ENCODE results near the gene SHISA5. TPM values are rescaled to one million over a fixed set of nuclear protein-coding genes. Genes with fewer than 3 reads are reported as not detected.

The SHISA5 gene
- total RNA-seq, 5 donors from 2014 or later (not counting 1 experiment from before 2014, with no cell fraction given), result 156 to 258 (median 217) TPM

GRCh38 chr3:48472673-48472922, 31.4 kb downstream of the SHISA5 start:
- H3K27me3 ChIP-seq (replicated peaks in 1 of 2; ENCODE audit: control insufficient read depth in 2 of 2, extremely low read depth in 1 of 2, insufficient read depth in 2 of 2, low read length in 1 of 2), result no peaks in the 10 kb centered on the region
- peak overlapping the region; percentile 60 to 77 for H3K4me3 ChIP-seq (ENCODE audit: control insufficient read depth in 1 of 2, extremely low read depth in 1 of 2, low read length in 1 of 2)
- H3K4me1 Mint-ChIP-seq, result peaks cover 56 to 74% (median 72%) of the 10 kb centered on the region in 3 donors
- H3K27ac Mint-ChIP-seq, result peak overlapping the region; percentile 99
- ATAC-seq (replicated peaks in 1 of 4) (peak in 2 of 4 experiments; percentile 36 to 53), DNase-seq (peak in 1 of 35 experiments; percentile 34)
- WGBS (ENCODE audit: insufficient coverage), result 0% methylated on average over 4 of the region's 5 CpGs
- H3K27ac ChIP-seq (ENCODE audit: low read length), result peak overlapping the region; percentile 99
- H3K36me3 Mint-ChIP-seq, result peaks cover 23% of the 10 kb centered on the region
- peaks cover 0 to 39% of the 10 kb centered on the region in 2 donors for H3K36me3 ChIP-seq (ENCODE audit: control insufficient read depth in 2 of 2, extremely low read depth in 1 of 2, insufficient read depth in 1 of 2, low read length in 1 of 2)
- no peaks in the 10 kb centered on the region for H3K9me3 Mint-ChIP-seq
- peaks cover 19 to 92% of the 10 kb centered on the region in 2 experiments for H3K4me1 ChIP-seq (ENCODE audit: control insufficient read depth in 1 of 2, extremely low read depth in 1 of 2, insufficient read depth in 2 of 2, low read length in 2 of 2)
- H3K27me3 Mint-ChIP-seq, result no peaks in the 10 kb centered on the region
- ChIA-PET POLR2A (interaction anchor here (0.6 to 1.5 kb wide), 2 partner anchors 32 to 378 kb away, joined by 4 to 10 read pairs; partner anchors contain the start of genes CCDC51 (in 1 of the 2) and TMA7 (in 1 of the 2)), CTCF (interaction anchor here (1.2 to 2.5 kb wide), 6 partner anchors 26 to 84 kb away, joined by 3 to 32 read pairs (median 6); partner anchors contain the start of genes ATRIP (in 1 of the 2), CCDC51 (in 1 of the 2) and TMA7 (in 1 of the 2))
- no peaks in the 10 kb centered on the region for H3K9me3 ChIP-seq
- H3K4me3 Mint-ChIP-seq, result peak overlapping the region; percentile 83 to 95 (median 95)

GRCh38 chr3:48470286-48470685, 33.7 kb downstream of the SHISA5 start:
- peaks cover 0 to 42% of the 10 kb centered on the region in 2 donors for H3K36me3 ChIP-seq (ENCODE audit: control insufficient read depth in 2 of 2, extremely low read depth in 1 of 2, insufficient read depth in 1 of 2, low read length in 1 of 2)
- H3K27ac Mint-ChIP-seq, result peak overlapping the region; percentile 86 to 89
- H3K9me3 ChIP-seq, result no peaks in the 10 kb centered on the region
- no peak for ATAC-seq (replicated peaks in 1 of 4)
- H3K36me3 Mint-ChIP-seq, result peaks cover 22% of the 10 kb centered on the region
- H3K4me1 Mint-ChIP-seq, result peaks cover 69 to 76% (median 75%) of the 10 kb centered on the region in 3 donors
- H3K27me3 Mint-ChIP-seq, result no peaks in the 10 kb centered on the region
- H3K27me3 ChIP-seq (replicated peaks in 1 of 2; ENCODE audit: control insufficient read depth in 2 of 2, extremely low read depth in 1 of 2, insufficient read depth in 2 of 2, low read length in 1 of 2), result no peaks in the 10 kb centered on the region
- peak overlapping the region; percentile 69 to 95 (median 83) for H3K4me3 Mint-ChIP-seq
- H3K4me3 ChIP-seq (ENCODE audit: control insufficient read depth in 1 of 2, extremely low read depth in 1 of 2, low read length in 1 of 2), result peak overlapping the region; percentile 17 to 30
- H3K4me1 ChIP-seq (ENCODE audit: control insufficient read depth in 1 of 2, extremely low read depth in 1 of 2, insufficient read depth in 2 of 2, low read length in 2 of 2), result peaks cover 24 to 94% of the 10 kb centered on the region in 2 experiments
- ChIA-PET POLR2A (no interaction called here), CTCF (interaction anchor here (0.7 to 1.5 kb wide), 3 partner anchors 13 to 34 kb away, joined by 3 to 4 read pairs (median 4); no protein-coding TSS in a partner anchor)
- WGBS (ENCODE audit: insufficient coverage), result 71% methylated on average over 1 of the region's 1 CpG
- no peaks in the 10 kb centered on the region for H3K9me3 Mint-ChIP-seq
- H3K27ac ChIP-seq (ENCODE audit: low read length), result peak overlapping the region; percentile 47
- DNase-seq, result no peak

- ChIA-PET POLR2A (no interaction called here), CTCF (interaction anchor here (1.0 to 1.5 kb wide), 2 partner anchors 12 to 33 kb away, joined by 4 read pairs; no protein-coding TSS in a partner anchor)
- H3K27me3 ChIP-seq (replicated peaks in 1 of 2; ENCODE audit: control insufficient read depth in 2 of 2, extremely low read depth in 1 of 2, insufficient read depth in 2 of 2, low read length in 1 of 2), result no peaks in the 10 kb centered on the region
- H3K36me3 ChIP-seq (ENCODE audit: control insufficient read depth in 2 of 2, extremely low read depth in 1 of 2, insufficient read depth in 1 of 2, low read length in 1 of 2), result peaks cover 0 to 36% of the 10 kb centered on the region in 2 donors
- H3K4me3 Mint-ChIP-seq, result peak overlapping the region; percentile 69 to 85 (median 83)
- H3K27ac Mint-ChIP-seq, result peak overlapping the region; percentile 86 to 95
- peaks cover 22% of the 10 kb centered on the region for H3K36me3 Mint-ChIP-seq
- no peaks in the 10 kb centered on the region for H3K27me3 Mint-ChIP-seq
- WGBS (ENCODE audit: insufficient coverage), result 95% methylated on average over 20 of the region's 29 CpGs
- ATAC-seq (replicated peaks in 1 of 4) (no peak), DNase-seq (no peak)
- H3K9me3 Mint-ChIP-seq, result no peaks in the 10 kb centered on the region
- H3K4me3 ChIP-seq (ENCODE audit: control insufficient read depth in 1 of 2, extremely low read depth in 1 of 2, low read length in 1 of 2), result no peak overlapping the region
- peaks cover 62 to 72% (median 70%) of the 10 kb centered on the region in 3 donors for H3K4me1 Mint-ChIP-seq
- peaks cover 24 to 96% of the 10 kb centered on the region in 2 experiments for H3K4me1 ChIP-seq (ENCODE audit: control insufficient read depth in 1 of 2, extremely low read depth in 1 of 2, insufficient read depth in 2 of 2, low read length in 2 of 2)
- no peaks in the 10 kb centered on the region for H3K9me3 ChIP-seq
- H3K27ac ChIP-seq (ENCODE audit: low read length), result no peak overlapping the region
These were observed 34.7 kb downstream of the SHISA5 start for GRCh38 chr3:48469046-48469915.

- Histone ChIP-seq H3K27ac (ENCODE audit: low read length) (peak overlapping the region; percentile 98), H3K4me3 (ENCODE audit: control insufficient read depth in 1 of 2, extremely low read depth in 1 of 2, low read length in 1 of 2) (no peak overlapping the region), H3K27me3 (replicated peaks in 1 of 2; ENCODE audit: control insufficient read depth in 2 of 2, extremely low read depth in 1 of 2, insufficient read depth in 2 of 2, low read length in 1 of 2) (no peaks in the 10 kb centered on the region), H3K9me3 (no peaks in the 10 kb centered on the region), H3K4me1 (ENCODE audit: control insufficient read depth in 1 of 2, extremely low read depth in 1 of 2, insufficient read depth in 2 of 2, low read length in 2 of 2) (peaks cover 20 to 88% of the 10 kb centered on the region in 2 experiments), H3K36me3 (ENCODE audit: control insufficient read depth in 2 of 2, extremely low read depth in 1 of 2, insufficient read depth in 1 of 2, low read length in 1 of 2) (peaks cover 0 to 38% of the 10 kb centered on the region in 2 donors)
- peaks cover 57 to 67% (median 66%) of the 10 kb centered on the region in 3 donors for H3K4me1 Mint-ChIP-seq
- ChIA-PET CTCF (interaction anchor here (0.6 to 2.9 kb wide), 2 partner anchors 22 to 32 kb away, joined by 3 to 13 read pairs; no protein-coding TSS in a partner anchor), POLR2A (interaction anchor here in 1 of 2 donors (0.5 kb wide), 1 partner anchor 80 kb away, joined by 3 read pairs; no protein-coding TSS in a partner anchor)
- H3K4me3 Mint-ChIP-seq, result peak overlapping the region; percentile 83 to 88 (median 85)
- DNase-seq, result no peak
- H3K27ac Mint-ChIP-seq, result peak overlapping the region; percentile 94 to 95
- H3K36me3 Mint-ChIP-seq, result peaks cover 22% of the 10 kb centered on the region
- no peaks in the 10 kb centered on the region for H3K9me3 Mint-ChIP-seq
- H3K27me3 Mint-ChIP-seq, result no peaks in the 10 kb centered on the region
- ATAC-seq (replicated peaks in 1 of 4), result no peak
- WGBS (ENCODE audit: insufficient coverage), result 96% methylated on average over 8 of the region's 8 CpGs
These were observed 35.6 kb downstream of the SHISA5 start for GRCh38 chr3:48468329-48468731.

GRCh38 chr3:48467473-48468267, 36.3 kb downstream of the SHISA5 start:
- 86% methylated on average over 3 of the region's 7 CpGs for WGBS (ENCODE audit: insufficient coverage)
- Mint-ChIP-seq H3K27me3 (no peaks in the 10 kb centered on the region), H3K9me3 (no peaks in the 10 kb centered on the region), H3K27ac (peak overlapping the region; percentile 94 to 95), H3K4me3 (peak overlapping the region; percentile 83 to 88 (median 85)), H3K4me1 (peaks cover 52 to 61% (median 61%) of the 10 kb centered on the region in 3 donors), H3K36me3 (peaks cover 22% of the 10 kb centered on the region)
- peaks cover 18 to 83% of the 10 kb centered on the region in 2 experiments for H3K4me1 ChIP-seq (ENCODE audit: control insufficient read depth in 1 of 2, extremely low read depth in 1 of 2, insufficient read depth in 2 of 2, low read length in 2 of 2)
- no peaks in the 10 kb centered on the region for H3K9me3 ChIP-seq
- ChIA-PET POLR2A (interaction anchor here in 1 of 2 donors (0.5 kb wide), 1 partner anchor 79 kb away, joined by 3 read pairs; no protein-coding TSS in a partner anchor), CTCF (interaction anchor here (0.6 to 2.9 kb wide), 3 partner anchors 21 to 39 kb away, joined by 3 to 13 read pairs (median 5); no protein-coding TSS in a partner anchor)
- peaks cover 0 to 38% of the 10 kb centered on the region in 2 donors for H3K36me3 ChIP-seq (ENCODE audit: control insufficient read depth in 2 of 2, extremely low read depth in 1 of 2, insufficient read depth in 1 of 2, low read length in 1 of 2)
- H3K27me3 ChIP-seq (replicated peaks in 1 of 2; ENCODE audit: control insufficient read depth in 2 of 2, extremely low read depth in 1 of 2, insufficient read depth in 2 of 2, low read length in 1 of 2), result no peaks in the 10 kb centered on the region
- H3K4me3 ChIP-seq (ENCODE audit: control insufficient read depth in 1 of 2, extremely low read depth in 1 of 2, low read length in 1 of 2), result peak overlapping the region; percentile 67 to 85
- DNase-seq (no peak), ATAC-seq (replicated peaks in 1 of 4) (no peak)
- H3K27ac ChIP-seq (ENCODE audit: low read length), result peak overlapping the region; percentile 98
